ENCODE data around the gene NELFCD. TPM values are rescaled to one million over a fixed set of nuclear protein-coding genes. Genes with fewer than 3 reads are reported as not detected.

NELFCD gene
- total and polyA plus RNA-seq, 9 of the 15 experiments (the other 6 are each of a cell fraction or from before 2014, with no cell fraction given): 11.7 to 163 (median 96.5) TPM

GRCh38 chr20:59042151-59042795 is 61.2 kb downstream of the NELFCD start, which contains the start of gene PRELID3B (continued):
- TF ChIP-seq RAD51 (IDR thresholded peaks at IDR 0.05; ENCODE audit: borderline replicate concordance, low read depth): no peak
- no peak for TF ChIP-seq CBFA2T2 (conservative IDR thresholded peaks at IDR 0.05)
- TF ChIP-seq CBX1 (IDR thresholded peaks at IDR 0.05; ENCODE audit: low read depth): peak; percentile 59; the same call in 1 of the 2 replicates
- TF ChIP-seq HLTF (IDR thresholded peaks at IDR 0.05): no peak
- no peak for TF ChIP-seq RBM15 (IDR thresholded peaks at IDR 0.05; ENCODE audit: insufficient read depth, low read length)
- TF ChIP-seq GTF2B (IDR thresholded peaks at IDR 0.05; ENCODE audit: extremely low read depth, insufficient read length): no peak
- no peak for TF ChIP-seq TOE1 (IDR thresholded peaks at IDR 0.05; ENCODE audit: borderline replicate concordance)
- no peak for TF ChIP-seq TOE1 (CRISPR knock-in tag; IDR thresholded peaks at IDR 0.05; ENCODE audit: borderline replicate concordance, low read depth)
- no peak; a peak in 1 of 4 replicates for TF ChIP-seq SRF (CRISPR knock-in tag; IDR thresholded peaks at IDR 0.05)
- TF ChIP-seq PRMT5 (CRISPR knock-in tag; IDR thresholded peaks at IDR 0.05): no peak
- TF ChIP-seq AFF1 (IDR thresholded peaks at IDR 0.05; ENCODE audit: low read depth in 1 of 2, partially characterized antibody in 2 of 2): no peak
- no peak for TF ChIP-seq GTF2E2 (tag; IDR thresholded peaks at IDR 0.05)
- TF ChIP-seq SPI1 (IDR thresholded peaks at IDR 0.05; ENCODE audit: borderline replicate concordance, low read depth, low read length): no peak
- no peak for TF ChIP-seq RUNX1 (IDR thresholded peaks at IDR 0.05; ENCODE audit: low read depth)
- TF ChIP-seq IRF1 (CRISPR knock-in tag; IDR thresholded peaks at IDR 0.05; ENCODE audit: borderline replicate concordance): peak; percentile 76; the same call in 1 of the 2 replicates
- peak; percentile 86 for TF ChIP-seq ZNF511 (CRISPR knock-in tag; IDR thresholded peaks at IDR 0.05)
- TF ChIP-seq TFE3 (CRISPR knock-in tag; IDR thresholded peaks at IDR 0.05): no peak
- no peak for TF ChIP-seq MYNN (IDR thresholded peaks at IDR 0.05)
- no peak for TF ChIP-seq MYNN (CRISPR knock-in tag; IDR thresholded peaks at IDR 0.05)
- TF ChIP-seq DLX4 (CRISPR knock-in tag; IDR thresholded peaks at IDR 0.05): no peak
- no peak for TF ChIP-seq ZNF253 (CRISPR knock-in tag; conservative IDR thresholded peaks at IDR 0.05)
